OCI-M1 (cell line): Measurements from ENCODE around the gene FHIT.

Source experiments
- DNase-seq: peaks from one replicate; lab custom pipeline; 2025; lab: John Stamatoyannopoulos, UW

The FHIT gene

DNA sequence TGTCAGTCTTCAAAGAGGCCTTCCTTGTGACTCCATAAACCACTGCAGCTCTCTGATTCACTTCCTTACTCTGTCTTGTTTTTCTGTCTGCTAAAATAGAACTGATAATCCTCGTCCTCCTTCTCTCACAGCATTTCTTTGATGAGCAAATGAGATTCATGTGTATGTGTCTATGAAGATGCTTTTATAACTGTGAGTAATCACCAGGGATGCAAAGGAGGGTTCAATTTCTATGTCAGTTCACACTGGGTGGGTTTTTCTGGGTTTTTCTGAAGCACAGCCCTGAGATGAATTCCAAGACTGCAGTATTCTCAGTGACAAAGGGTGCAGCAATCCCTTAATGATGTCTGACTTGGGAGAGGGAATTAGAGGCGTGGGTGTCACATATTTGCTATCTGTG, 1454.8 kb downstream of the FHIT start:
- no peak for DNase-seq

DNA sequence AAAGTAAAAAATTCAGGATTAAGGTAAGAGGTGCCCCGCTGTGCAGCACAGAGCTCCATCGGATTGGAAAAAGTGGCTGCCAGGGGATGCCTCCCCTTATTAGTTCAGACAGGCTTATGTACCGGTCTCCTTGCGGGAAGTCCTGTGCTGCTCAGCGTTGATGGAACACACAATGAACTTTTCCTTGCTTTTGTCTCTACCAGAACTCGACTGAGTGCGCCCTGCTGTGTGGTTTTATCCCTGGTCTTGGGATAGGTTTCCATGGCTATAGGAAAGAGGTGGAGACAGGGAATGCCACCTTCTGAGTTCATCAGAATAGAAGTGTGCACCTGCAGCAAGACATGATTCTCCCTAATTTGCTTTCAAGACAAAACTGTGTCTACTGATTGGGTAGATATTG, 1455.5 kb downstream of the FHIT start:
- no peak for DNase-seq

DNA sequence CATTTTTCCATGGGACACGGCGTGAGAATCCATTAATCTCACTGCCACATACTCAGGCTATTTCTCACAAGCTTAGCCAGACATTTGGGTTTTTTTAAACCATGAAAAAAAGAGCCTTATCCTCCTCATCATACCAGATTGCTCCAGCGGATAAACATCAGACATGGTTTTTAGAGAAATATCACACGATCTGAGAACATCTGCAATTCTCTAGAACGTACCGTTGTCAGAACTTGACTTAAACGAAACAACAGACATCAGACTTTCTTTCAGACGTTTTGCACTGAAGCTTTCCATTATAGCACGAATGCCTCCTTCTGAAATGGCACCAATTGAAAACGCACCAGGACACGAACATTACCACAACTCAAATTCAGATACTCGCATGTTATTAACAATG, 1457.3 kb downstream of the FHIT start:
- no peak for DNase-seq

DNA sequence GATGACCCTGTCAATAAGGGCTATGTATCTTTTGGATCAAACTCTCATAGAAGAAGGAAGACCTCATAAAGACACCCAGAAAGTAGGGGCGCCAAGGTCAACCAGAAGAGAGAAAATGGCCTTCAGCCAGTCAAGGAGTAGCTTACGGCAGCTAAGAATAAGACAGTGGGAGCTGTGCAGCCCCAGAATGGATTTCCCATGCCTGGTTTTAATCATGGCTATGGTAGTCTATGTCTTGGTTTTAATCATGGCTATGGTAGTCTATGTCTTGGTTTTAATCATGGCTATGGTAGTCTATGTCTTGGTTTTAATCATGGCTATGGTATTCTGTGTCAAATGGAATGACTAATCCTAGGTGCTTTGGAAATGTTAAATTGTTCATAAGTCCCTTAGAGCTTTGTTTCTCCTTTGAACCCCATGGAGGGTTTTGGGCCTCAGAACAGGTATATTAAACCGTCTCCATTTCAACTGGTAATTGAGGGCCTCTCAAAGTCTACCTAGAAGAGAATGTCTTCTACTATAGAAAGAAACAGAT, 1459.4 kb downstream of the FHIT start:
- no peak for DNase-seq

DNA sequence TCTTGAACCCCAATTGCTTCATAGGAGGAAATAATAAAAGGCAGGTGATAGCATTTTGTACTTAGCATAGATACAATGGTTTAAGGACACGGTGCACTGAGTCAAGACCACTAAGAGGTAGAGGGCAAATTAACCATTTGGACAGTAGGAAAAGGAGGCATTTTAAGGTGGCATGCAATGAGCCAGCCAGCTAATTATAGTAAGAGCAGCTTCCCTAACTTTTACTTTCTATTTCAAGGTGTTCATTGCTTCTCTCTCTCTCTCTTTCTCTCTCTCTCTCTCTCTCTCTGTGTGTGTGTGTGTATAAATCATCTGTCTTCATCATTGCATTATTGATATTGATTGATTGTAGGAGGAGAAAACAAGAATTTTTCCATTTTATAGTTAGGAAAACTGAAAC, 1461.0 kb downstream of the FHIT start:
- DNase-seq: no peak

DNA sequence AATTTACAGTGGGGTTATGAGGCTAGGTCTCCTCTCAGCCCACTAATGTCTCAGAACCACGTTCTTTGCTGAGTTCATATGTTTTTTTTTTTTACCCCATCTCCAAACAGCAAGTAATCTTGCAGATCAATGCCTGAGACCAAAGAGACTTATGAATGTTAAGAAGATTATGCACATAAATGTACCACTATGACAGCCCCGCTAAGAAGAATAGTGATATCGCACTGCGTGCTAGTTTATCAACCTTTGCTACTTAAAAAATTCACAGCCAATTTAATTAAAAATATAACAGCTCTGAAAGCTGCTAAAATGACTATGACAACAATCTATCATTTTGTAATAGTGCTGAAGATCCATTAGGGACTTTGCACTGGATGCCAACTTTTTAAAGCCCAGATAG, 1462.5 kb downstream of the FHIT start:
- no peak for DNase-seq

DNA sequence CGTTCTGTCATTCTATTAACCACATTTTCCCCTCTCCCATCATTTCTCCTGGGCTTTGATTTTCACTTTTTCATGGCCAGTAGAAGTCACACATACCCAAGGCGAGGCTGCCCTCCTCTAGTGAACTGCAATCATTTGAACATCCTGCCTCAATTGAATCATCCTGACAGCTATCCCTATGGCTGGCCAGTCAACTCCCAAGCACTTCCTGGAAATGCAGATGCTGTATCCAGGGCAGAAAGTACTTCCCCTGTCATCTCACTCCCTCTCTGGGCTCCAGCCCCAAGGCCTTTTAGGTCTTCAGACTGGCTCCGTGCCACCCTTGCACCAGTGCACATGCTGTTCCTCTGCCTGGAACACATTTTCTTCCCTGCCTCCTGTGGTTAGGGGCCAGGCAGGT, 1463.1 kb downstream of the FHIT start:
- no peak for DNase-seq

DNA sequence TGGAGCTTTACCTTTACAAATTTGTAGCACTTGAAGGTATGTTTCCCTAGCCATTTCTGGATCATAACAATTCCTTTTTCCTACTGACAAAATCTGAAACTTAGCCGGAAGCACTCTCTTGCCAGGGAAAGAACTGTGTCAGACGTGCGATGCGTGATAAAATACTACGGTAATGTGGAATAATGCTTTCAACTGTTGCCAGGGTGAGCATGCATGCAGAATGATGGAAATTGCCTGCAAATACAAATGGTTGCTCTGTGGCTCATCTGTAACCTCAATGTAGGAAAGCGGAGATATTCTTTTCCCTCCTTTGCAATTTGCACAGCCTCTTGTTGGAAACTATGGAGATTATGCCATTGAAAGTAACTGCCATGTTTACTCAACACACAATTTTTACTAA, 1464.9 kb downstream of the FHIT start:
- no peak for DNase-seq

DNA sequence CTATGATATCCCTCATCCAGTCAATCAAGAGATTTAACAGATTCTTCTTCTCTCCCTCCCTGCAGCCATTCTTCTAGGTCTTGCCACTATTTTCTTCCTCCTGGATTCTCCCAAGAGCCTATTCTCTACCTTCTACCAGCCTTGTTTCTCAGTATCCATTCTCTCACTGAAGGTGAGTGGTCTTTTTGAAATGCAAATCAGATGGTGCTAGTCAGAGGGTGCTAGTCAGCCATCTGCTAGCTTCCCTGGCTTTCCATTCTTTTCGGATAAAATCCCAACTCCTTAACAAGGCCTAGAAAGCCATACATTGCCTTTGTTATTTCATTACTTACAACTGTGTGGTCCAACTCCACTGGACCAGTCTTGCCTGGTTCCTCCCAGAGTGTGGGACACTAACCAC, 1467.1 kb downstream of the FHIT start:
- DNase-seq: no peak

DNA sequence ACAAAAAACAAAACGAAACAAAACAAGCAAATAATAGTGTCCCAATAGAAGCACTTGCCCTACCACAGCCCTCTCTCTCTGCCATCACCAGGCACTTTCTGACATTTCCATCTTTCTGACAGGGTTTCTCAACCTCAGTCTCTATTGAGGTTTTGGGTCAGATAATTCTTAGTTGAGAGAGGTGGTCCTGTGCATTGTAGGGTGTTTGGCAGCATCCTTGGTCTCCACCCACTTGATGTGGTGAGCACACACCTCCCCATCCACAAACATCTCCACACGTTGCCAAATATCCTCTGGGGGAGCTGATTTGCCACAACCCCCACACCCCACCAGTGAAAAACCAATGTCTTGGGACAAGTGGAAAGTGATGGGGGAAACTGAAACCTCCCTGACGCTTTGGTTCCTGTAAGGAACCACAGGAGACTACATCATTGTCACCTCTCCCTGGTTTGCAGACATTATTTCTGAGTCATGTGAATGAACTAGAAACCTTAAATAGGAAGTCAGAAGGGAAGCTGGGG, 1467.7 kb downstream of the FHIT start:
- no peak for DNase-seq

DNA sequence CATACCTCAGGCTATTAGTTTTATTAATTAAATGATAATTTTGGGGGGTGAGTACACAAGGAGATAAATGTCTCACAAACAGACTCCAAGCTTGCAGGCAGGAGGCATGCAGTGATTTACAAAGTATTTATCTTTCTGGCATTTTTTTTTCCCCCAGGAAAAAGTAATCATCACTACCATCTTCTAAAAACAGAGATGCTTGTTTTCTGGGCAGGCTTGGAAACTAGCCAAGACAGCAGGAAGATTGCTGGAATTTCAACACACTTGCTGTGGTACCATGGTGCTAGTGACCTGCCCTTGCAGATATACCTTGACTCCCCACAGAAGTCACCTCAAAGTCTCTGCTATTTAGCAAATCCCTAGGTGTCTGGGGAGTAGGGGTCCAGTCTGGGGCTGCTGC, 1468.6 kb downstream of the FHIT start:
- no peak for DNase-seq

DNA sequence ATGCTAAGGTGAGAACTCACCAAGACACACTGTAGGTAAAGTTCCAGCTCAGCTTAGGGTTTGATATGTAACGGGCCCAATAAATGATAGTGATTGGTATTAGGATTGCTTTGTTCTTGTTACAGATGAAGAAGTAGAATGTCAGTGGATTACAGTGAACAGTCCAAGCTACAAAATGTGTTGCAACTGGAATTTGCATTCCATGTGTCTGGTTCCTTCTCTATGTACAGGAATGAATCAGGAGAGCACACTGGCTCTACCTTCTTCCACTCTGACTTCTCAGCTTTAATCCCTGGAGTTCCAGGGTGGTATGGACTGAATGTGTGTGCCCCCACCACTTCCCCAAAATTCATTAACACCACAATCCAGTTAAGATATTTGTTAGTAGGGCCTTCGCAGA, 1471.0 kb downstream of the FHIT start:
- DNase-seq: no peak

DNA sequence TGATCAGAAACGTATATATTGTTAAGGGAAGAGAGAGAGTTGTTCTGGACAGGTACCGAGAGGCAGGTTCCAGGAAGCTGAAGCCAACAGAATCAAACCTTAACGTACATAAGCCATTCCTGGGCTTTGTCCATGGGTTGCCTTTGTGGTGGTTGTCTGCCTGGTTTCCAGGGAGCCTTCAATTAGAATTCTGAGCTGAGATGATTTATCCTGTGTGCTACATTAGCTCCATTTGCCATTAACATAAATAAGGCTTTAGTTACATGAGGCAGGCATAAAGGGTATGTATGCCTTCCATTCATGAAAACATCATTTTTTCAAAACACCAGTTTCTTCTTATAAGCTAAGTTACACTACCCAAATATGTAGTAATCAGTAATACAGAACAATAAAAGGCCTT, 1472.0 kb downstream of the FHIT start:
- no peak for DNase-seq

DNA sequence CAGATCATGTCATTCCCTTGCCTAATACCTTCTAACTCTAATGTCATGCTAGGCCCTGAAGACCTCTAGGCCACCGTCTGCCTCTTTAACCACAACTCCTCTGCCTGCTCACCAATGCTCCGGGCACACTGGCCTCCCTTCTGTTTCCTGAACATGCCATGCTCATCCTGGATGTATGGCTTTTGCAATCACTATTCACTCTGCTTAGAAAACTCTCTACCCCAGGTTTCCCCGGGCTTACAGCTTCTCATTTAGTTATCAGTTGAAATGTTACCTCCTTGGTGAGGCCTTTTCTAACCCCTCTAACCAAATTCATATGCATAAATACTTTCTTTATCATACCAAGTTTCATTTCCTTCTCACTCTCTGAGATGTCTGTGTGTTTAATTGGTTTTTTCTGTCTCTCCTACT, 1473.6 kb downstream of the FHIT start:
- no peak for DNase-seq

DNA sequence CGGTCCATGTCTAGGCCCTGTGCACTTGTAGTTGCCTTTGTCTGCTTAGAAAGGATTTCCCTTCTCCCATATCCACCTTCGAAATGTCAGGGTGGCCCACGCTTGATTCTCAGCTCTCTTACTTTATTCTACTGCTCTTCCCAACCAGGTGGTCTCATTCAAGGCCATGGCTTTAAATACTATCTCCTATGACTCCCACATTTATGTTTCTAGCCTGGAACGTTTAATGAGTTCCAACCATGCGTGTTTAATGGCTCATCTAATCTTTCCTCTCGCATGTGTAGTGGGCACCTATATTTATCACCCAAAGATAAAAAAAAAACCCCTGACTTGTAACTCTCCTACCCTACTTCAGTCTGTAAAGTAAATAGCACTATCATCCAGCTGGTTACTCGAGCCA, 1474.2 kb downstream of the FHIT start:
- no peak for DNase-seq

DNA sequence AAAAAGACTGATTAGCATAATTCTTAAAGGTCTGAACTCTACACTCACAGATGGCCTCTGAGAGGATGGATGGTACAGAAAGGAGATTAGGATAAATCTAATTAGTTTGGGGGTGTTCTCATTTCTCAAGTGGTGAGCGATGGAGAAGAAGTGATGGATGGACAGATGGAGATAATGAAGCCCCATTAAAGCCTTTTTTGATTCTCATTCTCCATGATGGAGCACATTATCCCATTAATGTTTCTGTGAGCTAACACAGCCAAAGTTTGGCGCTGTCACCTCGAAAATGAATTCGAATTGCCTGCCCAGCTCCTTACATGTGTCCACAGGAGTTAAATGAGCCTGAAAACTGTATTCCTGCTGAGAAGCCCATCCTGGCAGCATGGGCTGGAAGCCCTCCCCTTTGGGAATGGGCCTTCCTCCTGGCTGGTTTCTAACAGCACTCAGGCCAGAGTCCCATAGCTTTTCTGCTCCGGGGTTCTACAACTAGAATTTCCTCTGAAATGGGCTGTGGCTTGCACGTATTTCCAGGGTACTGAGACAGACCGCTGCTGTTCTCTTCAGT, 1475.4 kb downstream of the FHIT start:
- DNase-seq: no peak

DNA sequence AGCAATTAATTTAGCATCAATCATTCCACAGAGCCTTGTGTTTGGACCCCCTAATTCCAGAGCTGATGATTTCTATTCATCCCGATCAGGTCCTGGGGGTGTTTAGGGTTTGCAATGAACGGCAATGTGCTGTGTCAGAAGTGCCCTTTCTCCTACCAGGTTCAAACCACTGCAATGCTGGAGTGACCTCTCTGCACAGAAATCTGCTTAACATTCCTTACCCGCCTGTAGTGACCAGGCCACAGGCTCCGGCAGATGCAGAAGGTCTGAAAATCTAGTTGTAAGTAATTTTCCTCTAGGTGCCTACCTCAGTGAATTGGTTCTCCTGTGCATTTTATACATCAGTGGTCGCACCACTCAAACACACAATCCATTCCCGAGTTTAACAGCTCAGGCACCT, 1476.1 kb downstream of the FHIT start:
- DNase-seq: no peak

DNA sequence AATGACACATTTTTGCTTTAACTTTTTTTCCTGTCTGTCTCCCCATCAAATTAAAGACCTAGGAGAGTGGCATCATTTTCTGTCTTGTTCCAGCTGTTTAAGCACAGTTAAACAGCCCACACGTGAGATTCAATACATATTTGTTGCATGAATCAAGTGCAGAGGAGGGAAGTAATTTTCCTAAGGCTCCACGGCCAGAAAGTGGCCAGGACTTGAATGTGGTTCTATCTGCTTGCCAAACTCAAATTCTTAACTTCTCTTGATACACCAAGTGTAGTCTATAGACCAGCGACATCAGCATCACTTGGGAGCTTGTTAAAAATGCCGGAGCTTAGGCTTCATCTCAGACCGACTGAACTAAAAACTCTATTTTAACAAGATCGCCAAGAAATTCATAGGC, 1476.6 kb downstream of the FHIT start:
- no peak for DNase-seq

DNA sequence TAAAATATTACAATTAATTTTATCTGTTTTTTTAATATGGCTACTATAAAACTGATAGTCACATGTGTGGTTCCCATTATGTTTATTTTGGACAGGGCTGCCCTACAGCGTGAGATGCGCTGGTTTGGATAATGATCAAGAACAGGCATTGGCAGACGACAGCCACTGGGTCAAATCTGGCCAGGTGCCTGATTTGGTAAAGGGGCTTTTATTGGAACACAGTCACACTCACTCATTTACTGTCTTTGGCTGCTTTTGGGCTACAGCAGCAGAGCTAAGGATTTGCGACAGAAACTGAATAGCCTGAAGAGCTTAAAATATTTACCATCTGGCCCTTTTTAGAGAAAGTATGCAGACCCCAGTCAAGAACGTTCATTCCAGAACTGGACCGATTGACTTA, 1477.3 kb downstream of the FHIT start:
- no peak for DNase-seq

DNA sequence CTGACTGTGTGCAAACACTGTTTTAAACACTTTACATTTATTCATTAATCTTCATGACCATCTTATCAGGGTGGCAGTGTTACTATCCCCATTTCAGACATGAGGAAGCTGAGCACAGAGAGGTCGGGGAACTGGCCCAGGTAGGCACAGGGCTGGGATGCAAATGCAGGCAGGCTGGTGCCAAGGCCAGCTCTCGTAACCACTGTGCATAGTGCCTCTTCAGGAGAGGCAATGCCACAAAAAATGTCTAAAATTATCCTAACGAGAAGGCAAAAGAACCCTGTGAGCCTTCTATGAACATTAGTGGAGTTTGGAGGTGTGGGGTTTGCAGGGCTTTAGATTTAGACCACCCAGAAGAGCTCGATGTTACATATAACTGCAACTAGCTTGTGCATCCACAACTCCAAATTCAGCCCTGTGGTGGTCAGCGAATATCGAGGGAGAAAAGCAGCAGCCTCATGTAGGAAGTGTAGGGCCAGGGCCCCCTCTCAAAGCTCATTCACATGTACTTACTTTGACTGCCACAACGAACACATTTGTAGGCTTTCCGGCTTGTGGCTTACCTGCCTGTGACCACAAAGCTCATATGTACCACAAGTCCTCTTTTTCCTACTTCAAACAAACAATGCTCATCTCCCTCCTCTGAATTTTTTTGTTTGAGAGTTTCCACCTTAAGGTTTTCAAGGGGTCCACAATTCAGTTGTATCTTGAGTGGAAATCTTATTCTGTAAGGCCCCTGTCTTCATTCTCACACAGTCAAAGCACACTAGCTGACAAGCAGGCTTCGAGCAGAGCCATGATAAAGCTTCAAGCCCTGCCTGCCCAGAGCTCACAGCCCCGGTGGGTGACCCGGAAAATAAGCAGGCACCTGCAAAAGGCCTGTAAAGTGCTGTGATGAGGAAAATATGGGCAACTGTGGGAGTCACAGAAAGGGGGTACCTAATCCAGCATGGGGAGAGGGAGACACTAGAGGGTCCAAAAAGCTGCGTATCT, 1478.5 kb downstream of the FHIT start:
- DNase-seq: no peak

DNA sequence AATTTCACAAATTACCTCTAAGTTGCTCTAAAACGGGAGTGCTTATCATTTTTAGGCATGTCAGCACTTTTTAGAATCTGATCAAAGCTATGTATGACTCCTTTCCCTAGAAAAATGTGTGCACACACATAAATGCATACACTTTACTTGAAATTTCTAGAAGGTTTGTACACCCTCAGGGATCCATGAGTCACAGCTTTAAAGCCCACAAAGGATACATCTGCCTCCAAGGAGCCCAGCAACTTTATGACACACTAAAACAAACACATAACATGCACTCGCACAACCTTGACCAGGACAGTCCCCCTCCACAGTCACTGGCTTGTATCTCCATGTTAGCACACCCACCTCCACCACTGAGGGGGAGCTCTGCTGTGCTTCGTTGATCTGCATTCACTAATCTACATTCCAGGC, 1479.5 kb downstream of the FHIT start:
- no peak for DNase-seq

DNA sequence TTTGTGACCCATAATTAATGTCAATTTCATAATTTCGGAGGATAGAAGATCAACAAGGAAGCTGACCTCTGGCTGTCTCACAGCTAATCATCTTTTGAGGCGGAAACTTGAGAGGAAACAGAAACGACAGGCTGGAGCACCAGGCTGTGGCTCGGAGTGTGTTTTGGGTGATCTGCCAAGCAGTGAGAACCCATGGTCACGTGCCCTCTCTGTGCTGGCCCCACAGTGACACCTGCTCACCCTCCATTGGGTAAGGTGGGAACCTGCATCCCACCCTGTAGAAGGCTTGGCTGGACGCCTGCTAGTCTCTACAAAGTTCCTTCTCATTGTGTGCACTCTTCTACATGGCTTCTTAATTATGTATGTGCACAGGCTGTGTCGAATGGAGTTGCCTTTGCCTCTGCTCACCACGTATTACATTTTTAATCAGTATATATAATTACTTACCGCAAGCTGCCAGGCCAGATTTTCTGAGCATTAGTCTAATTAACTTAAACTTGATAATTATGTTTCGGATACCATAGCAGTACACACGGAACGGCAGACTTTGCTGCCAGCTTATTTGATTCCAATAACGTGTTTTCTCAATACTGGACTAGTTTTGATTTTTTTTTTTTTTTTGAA, 1482.0 kb downstream of the FHIT start:
- DNase-seq: no peak
